Muscle layer of colon (tissue), 2 donors: Measurements from ENCODE around the gene GPR42.

Experiments used
- H3K27ac ChIP-seq: one replicate; pipeline ENCODE4 v1.7.0; 2013; ENCODE audit warnings: low read depth, mild to moderate bottlenecking, low read length, moderate library complexity
- H3K27me3 ChIP-seq, 2 donors: one replicate each; pipeline ENCODE4 v1.7.0; 2013; ENCODE audit warnings: low read length in 2 of 2, mild to moderate bottlenecking in 2 of 2; ENCODE audit not compliant: insufficient read depth in 2 of 2, control insufficient read depth in 1 of 2
- H3K36me3 ChIP-seq: one replicate; pipeline ENCODE4 v1.7.0; 2013; ENCODE audit warnings: mild to moderate bottlenecking, low read length; ENCODE audit not compliant: insufficient read depth
- H3K4me1 ChIP-seq: one replicate; pipeline ENCODE4 v1.7.0; 2013; ENCODE audit warnings: mild to moderate bottlenecking, low read length; ENCODE audit not compliant: insufficient read depth
- H3K4me3 ChIP-seq, 2 donors: one replicate each; pipeline ENCODE4 v1.7.0; 2013; ENCODE audit warnings: low read length in 2 of 2, low read depth in 1 of 2, mild to moderate bottlenecking in 1 of 2, moderate library complexity in 1 of 2
- H3K9ac ChIP-seq: one replicate; pipeline ENCODE4 v1.7.0; 2013; ENCODE audit warnings: low read length
- H3K9me3 ChIP-seq: one replicate; pipeline ENCODE4 v1.7.0; 2013; ENCODE audit warnings: mild to moderate bottlenecking, low read length
- donor health status: abdominal sarcoma.
- donor health status: Adenocarcinoma of cecum.

The GPR42 gene

GRCh38 chr19:35347930-35348298 lies 23.0 kb upstream of the GPR42 start:
- H3K36me3 ChIP-seq = no peaks in the 10 kb centered on the region
- no peak overlapping the region for H3K9ac ChIP-seq
- peaks cover 0 to 11% of the 10 kb centered on the region in 2 donors for H3K27me3 ChIP-seq
- no peaks in the 10 kb centered on the region for H3K9me3 ChIP-seq
- no peak overlapping the region for H3K27ac ChIP-seq
- no peaks in the 10 kb centered on the region for H3K4me1 ChIP-seq
- no peak overlapping the region for H3K4me3 ChIP-seq

- Histone ChIP-seq H3K27me3 (peaks cover 0 to 11% of the 10 kb centered on the region in 2 donors), H3K9ac (no peak overlapping the region), H3K4me3 (no peak overlapping the region), H3K36me3 (no peaks in the 10 kb centered on the region), H3K27ac (no peak overlapping the region), H3K4me1 (no peaks in the 10 kb centered on the region), H3K9me3 (no peaks in the 10 kb centered on the region)
Observed at GRCh38 chr19:35348911-35349611, 21.8 kb upstream of the GPR42 start.

DNA sequence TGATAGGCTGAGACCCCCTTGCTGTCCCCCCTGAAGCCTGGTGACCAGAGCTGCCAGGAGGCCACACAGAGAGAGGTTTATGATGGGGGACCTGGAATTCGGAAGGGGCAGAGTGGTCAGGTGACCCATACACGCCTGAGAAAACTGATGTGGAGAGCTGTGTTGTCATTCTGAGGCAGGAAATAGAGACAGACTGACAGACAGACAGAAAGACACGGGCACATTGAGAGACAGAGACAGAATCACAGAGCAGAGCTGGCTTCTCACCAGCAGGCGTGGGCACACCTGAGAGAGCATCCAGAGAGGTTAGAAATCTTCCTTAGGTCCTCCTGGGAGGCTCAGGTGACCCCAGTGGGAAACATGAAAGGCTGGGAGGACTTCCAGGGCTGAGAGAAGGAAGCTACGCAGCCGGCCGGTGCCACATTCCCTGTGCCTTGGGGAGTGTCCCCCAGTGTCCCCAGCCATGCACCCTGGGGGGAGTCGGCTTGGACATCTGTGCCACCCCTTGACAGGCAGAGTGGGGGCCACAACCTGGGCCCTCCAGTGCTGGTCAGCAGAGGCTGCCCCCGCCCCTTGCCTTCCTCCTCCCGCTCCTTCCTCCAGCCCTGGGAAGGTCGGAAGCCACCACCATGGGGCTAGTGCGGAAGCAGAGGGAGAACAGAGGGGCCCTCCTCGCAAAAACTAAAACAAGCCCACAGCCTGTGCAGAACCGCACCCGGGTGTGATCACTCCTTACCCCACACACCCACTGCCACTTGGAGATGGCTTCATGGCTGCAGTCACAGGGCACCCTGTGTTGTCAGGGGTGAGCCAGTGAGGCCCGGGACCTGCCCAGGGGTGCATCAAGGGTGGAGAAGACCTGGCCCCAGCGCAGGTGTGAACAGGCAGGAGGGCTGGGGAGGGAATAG lies 21.0 kb upstream of the GPR42 start:
- no peaks in the 10 kb centered on the region for H3K36me3 ChIP-seq
- no peak overlapping the region for H3K27ac ChIP-seq
- no peak overlapping the region for H3K9ac ChIP-seq
- H3K4me1 ChIP-seq = no peaks in the 10 kb centered on the region
- no peak overlapping the region for H3K4me3 ChIP-seq
- peaks cover 0 to 6% of the 10 kb centered on the region in 2 donors for H3K27me3 ChIP-seq
- no peaks in the 10 kb centered on the region for H3K9me3 ChIP-seq

DNA sequence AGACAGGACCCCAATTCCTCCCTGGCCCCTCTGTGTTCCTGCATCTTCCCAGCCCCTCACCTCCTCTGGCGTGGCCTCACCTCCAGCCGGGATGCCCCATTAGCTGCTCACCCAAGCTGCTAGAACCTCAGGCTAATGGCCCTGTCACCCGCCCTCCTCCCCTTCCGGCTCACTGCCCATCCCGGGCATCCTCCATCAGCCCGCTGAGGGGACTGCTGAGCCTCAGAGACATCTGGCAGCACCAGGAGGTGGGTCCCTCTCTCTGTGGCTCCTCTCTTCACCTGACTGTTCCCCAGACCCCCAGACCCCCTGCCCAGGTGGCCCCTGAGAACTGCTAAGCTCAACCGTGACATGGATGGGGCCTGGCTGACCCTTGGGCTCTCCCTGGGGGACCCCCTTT lies 20.3 kb upstream of the GPR42 start:
- no peak overlapping the region for H3K9ac ChIP-seq
- H3K4me1 ChIP-seq = no peaks in the 10 kb centered on the region
- no peak overlapping the region for H3K27ac ChIP-seq
- peaks cover 0 to 6% of the 10 kb centered on the region in 2 donors for H3K27me3 ChIP-seq
- no peaks in the 10 kb centered on the region for H3K36me3 ChIP-seq
- H3K9me3 ChIP-seq = no peaks in the 10 kb centered on the region
- no peak overlapping the region for H3K4me3 ChIP-seq

- Histone ChIP-seq H3K4me3 (no peak overlapping the region), H3K4me1 (no peaks in the 10 kb centered on the region), H3K36me3 (no peaks in the 10 kb centered on the region), H3K27me3 (peaks cover 0 to 6% of the 10 kb centered on the region in 2 donors), H3K9ac (no peak overlapping the region), H3K27ac (no peak overlapping the region), H3K9me3 (no peaks in the 10 kb centered on the region)
Observed at GRCh38 chr19:35351411-35352176, 19.3 kb upstream of the GPR42 start.

DNA sequence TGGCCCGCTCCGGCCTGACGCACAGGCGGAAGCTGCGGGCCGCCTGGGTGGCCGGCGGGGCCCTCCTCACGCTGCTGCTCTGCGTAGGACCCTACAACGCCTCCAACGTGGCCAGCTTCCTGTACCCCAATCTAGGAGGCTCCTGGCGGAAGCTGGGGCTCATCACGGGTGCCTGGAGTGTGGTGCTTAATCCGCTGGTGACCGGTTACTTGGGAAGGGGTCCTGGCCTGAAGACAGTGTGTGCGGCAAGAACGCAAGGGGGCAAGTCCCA lies 18.8 kb upstream of the GPR42 start:
- H3K4me1 ChIP-seq = no peaks in the 10 kb centered on the region
- no peaks in the 10 kb centered on the region for H3K9me3 ChIP-seq
- no peak overlapping the region for H3K27ac ChIP-seq
- H3K27me3 ChIP-seq = peaks cover 0 to 6% of the 10 kb centered on the region in 2 donors
- H3K36me3 ChIP-seq = no peaks in the 10 kb centered on the region
- no peak overlapping the region for H3K9ac ChIP-seq
- no peak overlapping the region for H3K4me3 ChIP-seq

GRCh38 chr19:35352448-35353304 lies 18.2 kb upstream of the GPR42 start:
- Histone ChIP-seq H3K27me3 (peaks cover 0 to 6% of the 10 kb centered on the region in 2 donors), H3K4me3 (no peak overlapping the region), H3K4me1 (no peaks in the 10 kb centered on the region), H3K9ac (no peak overlapping the region), H3K27ac (no peak overlapping the region), H3K9me3 (no peaks in the 10 kb centered on the region), H3K36me3 (no peaks in the 10 kb centered on the region)

GRCh38 chr19:35353635-35354034 lies 17.2 kb upstream of the GPR42 start:
- Histone ChIP-seq H3K4me1 (no peaks in the 10 kb centered on the region), H3K9ac (no peak overlapping the region), H3K27ac (no peak overlapping the region), H3K4me3 (no peak overlapping the region), H3K27me3 (peaks cover 0 to 6% of the 10 kb centered on the region in 2 donors), H3K9me3 (no peaks in the 10 kb centered on the region), H3K36me3 (no peaks in the 10 kb centered on the region)

DNA sequence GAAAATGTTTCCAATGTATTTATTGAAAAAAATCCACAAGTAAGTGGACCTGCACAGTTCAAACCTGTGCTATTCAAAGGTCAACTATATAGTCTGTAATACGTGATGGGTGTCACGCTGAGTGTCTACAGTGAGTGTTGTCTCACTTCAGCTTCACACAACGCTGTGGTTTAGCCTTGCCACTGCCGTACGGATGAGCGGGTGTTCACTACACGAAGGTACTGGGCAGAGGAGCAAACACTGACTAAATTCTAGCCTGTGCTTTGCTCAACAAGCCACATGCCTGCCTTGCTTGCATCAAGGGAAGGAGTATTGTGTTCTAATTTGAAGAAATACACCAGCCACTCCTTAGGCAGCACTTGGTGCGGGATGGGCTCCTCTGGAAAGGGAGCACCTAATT lies 16.0 kb upstream of the GPR42 start:
- Histone ChIP-seq H3K9ac (no peak overlapping the region), H3K27me3 (peaks cover 0 to 6% of the 10 kb centered on the region in 2 donors), H3K9me3 (no peaks in the 10 kb centered on the region), H3K4me3 (no peak overlapping the region), H3K4me1 (no peaks in the 10 kb centered on the region), H3K36me3 (no peaks in the 10 kb centered on the region), H3K27ac (no peak overlapping the region)

DNA sequence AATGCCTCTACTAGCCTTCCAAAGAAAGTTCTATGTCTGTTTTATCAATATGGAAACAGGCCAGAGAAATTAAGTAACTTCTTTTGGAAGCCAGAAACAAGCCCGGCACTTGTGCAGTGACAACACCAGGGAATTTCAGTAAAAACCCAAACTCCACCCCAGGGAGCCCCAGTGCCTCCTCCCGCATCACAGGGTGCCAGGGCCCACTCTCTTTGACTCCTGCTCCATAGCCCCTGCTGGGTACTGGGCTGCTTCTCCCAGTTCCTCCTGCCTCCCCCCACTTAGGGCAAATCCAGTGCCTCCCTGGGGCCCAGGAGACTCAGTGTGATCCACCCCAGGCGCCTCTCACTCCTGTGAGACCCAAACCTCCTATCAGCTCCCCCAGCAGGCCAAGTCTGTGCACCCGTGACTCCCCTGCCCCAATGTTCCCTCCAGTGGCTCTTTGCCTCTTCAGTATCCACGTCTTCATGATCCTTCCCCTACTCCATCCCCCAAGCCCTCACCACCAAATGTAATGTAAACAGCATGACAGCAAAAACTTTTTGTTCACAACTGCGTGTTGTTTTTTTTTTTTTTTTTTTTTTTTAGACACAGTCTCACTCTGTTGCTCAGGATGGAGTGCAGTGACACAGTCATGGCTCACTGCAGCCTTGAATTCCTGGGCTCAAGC lies 14.9 kb upstream of the GPR42 start:
- Histone ChIP-seq H3K4me3 (no peak overlapping the region), H3K36me3 (no peaks in the 10 kb centered on the region), H3K27ac (no peak overlapping the region), H3K9me3 (no peaks in the 10 kb centered on the region), H3K4me1 (no peaks in the 10 kb centered on the region), H3K27me3 (peaks cover 0 to 6% of the 10 kb centered on the region in 2 donors), H3K9ac (no peak overlapping the region)
